GM10248 (cell line): ENCODE results near the gene CCNJL.

Experiments used
- CTCF ChIA-PET: fragments of 300-600 bp; sonication (Branson Sonifier 250); formaldehyde crosslinking; extraction: SDS; loops from one replicate; lab custom pipeline; 2021; ENCODE audit warnings: antibody characterized with exemption; lab: Yijun Ruan, JAX
- POLR2A ChIA-PET: fragments of 350-650 bp; sonication (Branson Sonifier 250); formaldehyde crosslinking; extraction: SDS; loops from one replicate; lab custom pipeline; 2020; ENCODE audit warnings: antibody characterized with exemption; lab: Yijun Ruan, JAX
- DNase-seq: peaks from one replicate; pipeline ENCODE4 v3.0.0; 2012; ENCODE audit errors: extremely low spot score
- CTCF ChIP-seq: IDR thresholded peaks from 2 replicates; pipeline ENCODE4 v1.5.1; 2012; ENCODE audit warnings: mild to moderate bottlenecking, low read depth; ENCODE audit errors: extremely low read depth, missing control alignments, control extremely low read depth

CCNJL gene

GRCh38 chr5:160235731-160236130 is 76.6 kb downstream of the CCNJL start:
- DNase-seq, result no peak
- ChIA-PET POLR2A (no interaction called here), CTCF (no interaction called here)
- no peak for TF ChIP-seq CTCF

GRCh38 chr5:160233215-160233614 is 79.1 kb downstream of the CCNJL start:
- DNase-seq, result no peak
- no peak for TF ChIP-seq CTCF
- ChIA-PET POLR2A (no interaction called here), CTCF (interaction anchor here (2.3 to 3.2 kb wide), 2 partner anchors 11 kb away, joined by 11 to 19 read pairs; no protein-coding TSS in a partner anchor)

DNA sequence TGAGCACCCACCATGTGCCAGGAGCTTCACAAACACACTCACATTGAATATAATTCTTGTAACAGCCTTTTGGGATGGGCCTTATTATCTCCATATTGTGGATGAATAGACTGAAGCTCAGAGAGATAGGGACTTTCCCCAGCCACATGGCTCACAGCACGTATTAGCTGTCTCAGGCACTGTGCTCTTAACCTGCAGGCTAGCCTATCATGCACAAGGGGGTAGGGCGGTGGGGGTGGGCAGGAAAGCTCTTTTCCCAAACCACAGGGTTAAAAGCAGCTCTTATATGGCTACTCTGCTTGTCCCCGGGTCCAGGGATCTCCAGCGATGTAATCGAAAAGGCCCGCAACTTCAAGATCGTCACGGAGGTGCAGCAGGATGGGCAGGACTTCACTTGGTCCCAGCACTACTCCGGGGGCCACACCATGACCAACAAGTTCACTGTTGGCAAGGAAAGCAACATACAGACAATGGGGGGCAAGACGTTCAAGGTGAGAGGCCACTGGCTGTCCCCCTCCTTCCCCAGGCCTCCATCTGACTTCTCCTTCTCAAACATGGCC is 80.5 kb downstream of the CCNJL start:
- CTCF ChIA-PET, result interaction anchor here (2.3 to 3.2 kb wide), 3 partner anchors 10 to 33 kb away, joined by 11 to 19 read pairs (median 11); no protein-coding TSS in a partner anchor
- POLR2A ChIA-PET, result no interaction called here
- TF ChIP-seq CTCF, result no peak
- DNase-seq, result no peak

- TF ChIP-seq CTCF, result no peak
- peak; percentile 47 for DNase-seq
- ChIA-PET CTCF (interaction anchor here (1.2 to 3.2 kb wide), 6 partner anchors 9 to 32 kb away, joined by 3 to 19 read pairs (median 8); no protein-coding TSS in a partner anchor), POLR2A (no interaction called here)
Measured at GRCh38 chr5:160230686-160231527, 81.5 kb downstream of the CCNJL start.

DNA sequence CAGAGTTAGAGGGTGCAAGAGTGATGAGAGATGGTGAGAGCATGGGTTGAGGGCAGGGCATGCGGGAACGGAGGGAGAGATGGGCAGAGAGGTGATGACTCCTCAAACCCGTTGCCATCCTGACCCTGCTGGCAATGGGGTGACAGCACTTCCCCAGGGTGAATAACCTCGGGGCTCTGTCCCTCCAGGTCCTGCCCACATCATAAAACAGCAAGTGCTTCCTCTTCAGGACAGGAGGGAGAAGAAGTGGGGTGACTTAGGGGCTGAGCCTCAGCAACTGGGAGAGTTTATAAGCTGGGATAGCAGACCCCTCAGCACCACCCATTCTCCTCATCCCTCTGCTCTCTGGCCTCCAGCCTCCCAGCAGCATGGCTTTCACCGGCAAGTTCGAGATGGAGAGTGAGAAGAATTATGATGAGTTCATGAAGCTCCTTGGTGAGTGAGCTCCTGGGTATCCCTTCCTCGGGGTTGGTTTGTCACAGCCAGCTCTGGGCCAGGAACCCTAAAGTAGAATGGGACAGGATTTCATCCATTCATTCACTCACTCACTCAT is 83.1 kb downstream of the CCNJL start, which contains the start of gene FABP6:
TSS of gene FABP6 (plus strand) at position 317 of the 553 bp plus-strand sequence. CDS start at position 369, 52 bp downstream.
- POLR2A ChIA-PET, result no interaction called here

More for the DNA sequence above, 83.1 kb downstream of the CCNJL start, which contains the start of gene FABP6:
- no peak for TF ChIP-seq CTCF
- CTCF ChIA-PET, result interaction anchor here (0.9 to 1.6 kb wide), 4 partner anchors 10 to 30 kb away, joined by 3 to 5 read pairs (median 3); no protein-coding TSS in a partner anchor
- DNase-seq, result no peak
